Activated CD8-positive, alpha-beta memory T cell treated with anti-CD3 and anti-CD28 coated beads for 48 hours (primary cell): Measurements from ENCODE around the gene CLEC2B.
"Not testable (repeated sequence)": the region's sequence is repeated elsewhere in the genome, so short reads cannot be mapped to it uniquely, and the experiment has no call there.

Experiments
- DNase-seq, 3 experiments: peaks; one replicate each; pipeline ENCODE4 v3.0.0-alpha.2; 2020; ENCODE audit warnings: low read depth in 2 of 3, low spot score in 2 of 3

Gene CLEC2B

GRCh38 chr12:9869307-9870161 lies at the start of gene CLEC2B:
Gene CLEC2B (minus strand): TSS chr12:9869354.
- no peak for DNase-seq

GRCh38 chr12:9911708-9912107 lies 42.6 kb upstream of the CLEC2B start:
- no peak for DNase-seq

- DNase-seq = no peak
Observed at GRCh38 chr12:9910716-9911421, 41.7 kb upstream of the CLEC2B start.

- DNase-seq = no peak
Observed at GRCh38 chr12:9909724-9910123, 40.6 kb upstream of the CLEC2B start.

DNA sequence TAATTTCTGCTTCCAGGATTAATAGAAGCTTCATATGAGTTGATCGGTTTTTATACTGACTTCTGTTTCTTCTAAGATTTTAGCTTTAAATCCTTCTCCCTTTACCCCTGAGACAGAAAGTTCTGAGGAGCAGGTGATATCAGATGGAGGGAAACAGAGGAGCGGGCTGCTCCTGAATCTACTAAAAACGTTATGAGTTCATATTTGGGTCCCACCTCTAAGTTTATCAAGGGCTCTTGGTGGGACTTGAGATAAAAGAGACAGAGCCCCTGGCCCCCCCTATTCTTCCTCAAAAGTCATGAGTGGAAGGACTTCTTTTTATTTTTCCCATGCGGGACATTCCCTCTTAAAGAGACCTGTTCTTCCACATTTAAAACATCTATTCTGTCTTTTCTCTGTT lies 39.2 kb upstream of the CLEC2B start:
- DNase-seq = no peak

DNA sequence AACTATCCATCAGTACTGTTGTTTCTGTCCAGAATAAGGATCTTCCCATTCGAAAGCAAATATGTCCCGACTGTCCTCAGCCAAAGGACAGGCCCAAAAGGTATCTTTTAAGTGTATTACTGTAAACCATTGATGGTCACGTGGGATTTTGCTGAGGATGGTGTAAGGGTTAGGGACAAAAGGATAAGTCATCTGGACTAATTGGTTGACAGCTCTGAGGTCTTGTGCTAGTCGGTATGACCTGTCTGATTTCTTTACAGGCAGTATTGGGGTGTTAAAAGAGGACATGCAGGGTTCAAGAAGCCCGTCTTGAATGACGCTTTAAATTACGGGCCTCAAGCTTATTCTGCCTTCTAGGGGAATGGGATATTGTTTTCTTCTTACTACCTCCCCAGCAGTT lies 38.6 kb upstream of the CLEC2B start:
- no peak for DNase-seq

- DNase-seq = no peak
Observed at GRCh38 chr12:9906873-9907272, 37.7 kb upstream of the CLEC2B start.

- no peak for DNase-seq
Observed at GRCh38 chr12:9902539-9903228, 33.5 kb upstream of the CLEC2B start.

GRCh38 chr12:9900930-9901329 lies 31.8 kb upstream of the CLEC2B start:
- DNase-seq = no peak

DNA sequence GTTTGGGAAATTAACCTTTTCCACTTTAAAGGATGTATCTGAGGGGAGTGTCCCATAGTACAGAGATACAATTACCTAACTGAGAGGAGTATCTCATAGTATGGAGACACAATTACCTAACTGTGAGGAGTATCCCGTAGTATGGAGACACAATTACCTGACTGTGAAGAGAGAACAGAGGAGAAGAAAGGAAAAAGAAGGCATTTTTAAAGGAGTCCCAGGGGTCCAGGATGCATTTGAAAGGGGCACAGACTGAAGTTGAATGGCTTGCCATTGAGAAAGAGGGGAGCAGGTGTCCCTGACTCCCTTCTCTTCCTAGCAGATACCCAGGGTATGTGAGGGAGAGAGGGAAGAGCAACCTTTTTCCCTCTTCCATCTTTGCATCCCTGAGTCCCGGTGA lies 30.1 kb upstream of the CLEC2B start:
- DNase-seq = no peak

DNA sequence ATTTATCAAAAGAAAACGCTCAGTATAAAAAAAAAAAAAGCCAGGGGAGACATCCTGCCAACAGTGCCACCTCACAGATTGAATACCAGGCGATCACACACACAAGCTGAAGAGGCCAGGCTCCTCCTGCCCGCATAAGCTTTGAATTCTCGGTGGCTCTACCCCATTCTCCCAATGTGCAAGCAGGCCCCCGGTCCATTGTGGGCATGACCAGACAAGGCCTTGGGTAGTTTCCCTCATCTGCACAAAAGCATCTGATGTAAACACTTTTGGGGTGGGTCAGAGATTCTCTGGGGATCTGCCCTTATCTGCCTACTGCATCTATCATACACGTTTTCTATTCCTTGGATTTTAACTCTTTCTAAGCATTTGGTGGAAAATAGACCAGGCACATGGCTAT lies 28.4 kb upstream of the CLEC2B start:
- no peak for DNase-seq

- DNase-seq = no peak
Observed at GRCh38 chr12:9895215-9895971, 26.2 kb upstream of the CLEC2B start.

- DNase-seq = no peak
Observed at GRCh38 chr12:9888665-9889273, 19.6 kb upstream of the CLEC2B start.

GRCh38 chr12:9883175-9883574 lies 14.0 kb upstream of the CLEC2B start:
- no peak for DNase-seq

DNA sequence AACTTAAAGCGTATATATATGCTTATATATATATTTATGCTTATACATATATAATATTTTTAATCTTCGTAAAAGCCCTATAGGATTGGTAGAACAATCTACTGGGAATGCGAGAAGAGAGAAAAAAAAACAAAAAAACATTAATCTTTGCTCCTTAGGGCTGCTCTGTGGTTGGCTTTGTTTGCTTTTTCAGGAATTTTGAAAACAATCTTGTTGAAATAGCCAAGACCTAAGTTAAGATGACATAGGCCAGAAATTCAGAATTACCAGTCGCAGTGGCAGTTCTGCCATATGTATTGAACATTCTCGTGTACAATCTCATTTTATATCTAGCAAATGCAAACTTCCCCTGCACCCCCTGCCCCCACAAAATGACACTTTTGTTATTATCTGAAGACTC lies 12.8 kb upstream of the CLEC2B start:
- no peak for DNase-seq

DNA sequence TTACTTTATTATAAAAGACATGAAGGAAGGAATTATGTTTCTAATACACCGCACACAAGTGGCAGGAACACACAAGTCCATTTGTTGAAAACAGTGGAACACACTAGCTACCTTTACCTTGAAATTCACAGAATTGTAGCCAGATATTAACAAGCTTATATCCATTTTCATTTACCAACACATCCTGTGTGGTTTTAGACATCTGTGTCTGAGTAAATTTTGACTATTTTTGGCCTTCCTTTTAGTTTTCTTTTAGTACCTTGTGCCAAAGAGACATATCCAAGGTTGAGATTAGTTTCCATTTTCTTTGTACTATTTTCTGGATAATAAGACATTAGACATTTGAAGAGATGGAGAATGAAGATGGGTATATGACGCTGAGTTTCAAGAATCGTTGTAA lies 12.1 kb upstream of the CLEC2B start, which contains the start of gene KLRF2:
KLRF2 (plus strand) TSS at position 244 of the 400 bp plus-strand sequence; CDS start at position 351, 107 bp downstream.
- DNase-seq = no peak

GRCh38 chr12:9880532-9881078 lies 11.5 kb upstream of the CLEC2B start:
- DNase-seq = no peak

DNA sequence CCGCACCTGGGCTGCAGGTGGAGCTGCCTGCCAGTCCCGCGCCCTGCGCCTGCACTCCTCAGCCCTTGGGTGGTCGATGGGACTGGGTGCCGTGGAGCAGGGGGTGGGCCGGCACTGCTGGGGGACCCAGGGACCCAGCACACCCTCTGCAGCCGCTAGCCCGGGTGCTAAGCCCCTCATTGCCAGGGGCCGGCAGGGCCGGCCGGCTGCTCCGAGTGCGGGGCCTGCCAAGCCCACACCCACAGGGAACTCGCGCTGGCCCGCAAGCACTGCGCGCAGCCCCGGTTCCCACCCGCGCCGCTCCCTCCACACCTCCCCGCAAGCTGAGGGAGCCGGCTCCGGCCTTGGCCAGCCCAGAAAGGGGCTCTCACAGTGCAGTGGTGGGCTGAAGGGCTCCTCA lies 7.0 kb upstream of the CLEC2B start:
- not testable (repeated sequence) for DNase-seq

- no peak for DNase-seq
Observed at GRCh38 chr12:9872742-9873141, 3.6 kb upstream of the CLEC2B start.

GRCh38 chr12:9872162-9872561 lies 3.0 kb upstream of the CLEC2B start:
- no peak for DNase-seq
